ENCODE data around the gene OR6T1.

OR6T1 gene

GRCh38 chr11:123945132-123945531, 1.5 kb upstream of the OR6T1 start:
- no peak overlapping the region for H3K4me2 ChIP-seq (ENCODE audit: low read depth, low read length)
- no peaks in the 10 kb centered on the region for H4K20me1 ChIP-seq (ENCODE audit: insufficient read depth, low read length)
- H3K4me1 ChIP-seq (ENCODE audit: low read length): no peaks in the 10 kb centered on the region
- no peak overlapping the region for H3K9ac ChIP-seq (ENCODE audit: low read length)
- H3F3A ChIP-seq (ENCODE audit: insufficient read depth, low read length): no peaks in the 10 kb centered on the region
- no peak overlapping the region for H3K27ac ChIP-seq (ENCODE audit: low read length)
- no peaks in the 10 kb centered on the region for H3K9me3 ChIP-seq (replicated peaks; ENCODE audit: insufficient read depth, low read length)
- DNase-seq: no peak
- no peak overlapping the region for H2AFZ ChIP-seq (ENCODE audit: low read length)
- no peaks in the 10 kb centered on the region for H3K27me3 ChIP-seq (replicated peaks; ENCODE audit: insufficient read depth, low read length)
- no peak overlapping the region for H3K4me3 ChIP-seq (ENCODE audit: low read length)
- H3K9me2 ChIP-seq (replicated peaks; ENCODE audit: insufficient read depth, low read length): no peaks in the 10 kb centered on the region
- no peak for TF ChIP-seq EZH2 (optimal IDR thresholded peaks at IDR 0.05; ENCODE audit: low read depth, low read length)
- no peak for TF ChIP-seq CTCF (IDR thresholded peaks at IDR 0.05; ENCODE audit: low read length)
- no peak for TF ChIP-seq EZH2phosphoT487 (IDR thresholded peaks at IDR 0.05; ENCODE audit: low read length)
- H3K79me2 ChIP-seq (ENCODE audit: low read length): no peaks in the 10 kb centered on the region
- H3K36me3 ChIP-seq (replicated peaks; ENCODE audit: insufficient read depth, low read length): no peaks in the 10 kb centered on the region

- Histone ChIP-seq H3K79me2 (ENCODE audit: low read length) (no peaks in the 10 kb centered on the region), H3K9me2 (replicated peaks; ENCODE audit: insufficient read depth, low read length) (no peaks in the 10 kb centered on the region), H3K9me3 (replicated peaks; ENCODE audit: insufficient read depth, low read length) (no peaks in the 10 kb centered on the region), H3K27me3 (replicated peaks; ENCODE audit: insufficient read depth, low read length) (no peaks in the 10 kb centered on the region), H2AFZ (ENCODE audit: low read length) (no peak overlapping the region), H3K36me3 (replicated peaks; ENCODE audit: insufficient read depth, low read length) (no peaks in the 10 kb centered on the region), H3K27ac (ENCODE audit: low read length) (no peak overlapping the region), H3F3A (ENCODE audit: insufficient read depth, low read length) (no peaks in the 10 kb centered on the region), H3K4me2 (ENCODE audit: low read depth, low read length) (no peak overlapping the region), H4K20me1 (ENCODE audit: insufficient read depth, low read length) (no peaks in the 10 kb centered on the region), H3K4me1 (ENCODE audit: low read length) (no peaks in the 10 kb centered on the region), H3K9ac (ENCODE audit: low read length) (no peak overlapping the region), H3K4me3 (ENCODE audit: low read length) (no peak overlapping the region)
- no peak for DNase-seq
- no peak for TF ChIP-seq EZH2phosphoT487 (IDR thresholded peaks at IDR 0.05; ENCODE audit: low read length)
- no peak for TF ChIP-seq EZH2 (optimal IDR thresholded peaks at IDR 0.05; ENCODE audit: low read depth, low read length)
- no peak for TF ChIP-seq CTCF (IDR thresholded peaks at IDR 0.05; ENCODE audit: low read length)
These were observed 1.2 kb downstream of the OR6T1 start for GRCh38 chr11:123942413-123942812.

GRCh38 chr11:123939317-123939716, 4.3 kb downstream of the OR6T1 start, which contains the start of gene OR4D5:
Gene OR4D5, plus strand, starts transcription at chr11:123939617. Its CDS starts 0 bp downstream, at chr11:123939617.
- H3K79me2 ChIP-seq (ENCODE audit: low read length): no peaks in the 10 kb centered on the region
- H3K27me3 ChIP-seq (replicated peaks; ENCODE audit: insufficient read depth, low read length): no peaks in the 10 kb centered on the region
- no peak within 1 kb of the TSS for H3K27ac ChIP-seq (ENCODE audit: low read length)
- no peak within 1 kb of the TSS for H3K4me2 ChIP-seq (ENCODE audit: low read depth, low read length)
- H3K9me3 ChIP-seq (replicated peaks; ENCODE audit: insufficient read depth, low read length): no peaks in the 10 kb centered on the region
- H3K4me3 ChIP-seq (ENCODE audit: low read length): no peak within 1 kb of the TSS
- H4K20me1 ChIP-seq (ENCODE audit: insufficient read depth, low read length): no peaks in the 10 kb centered on the region
- no peaks in the 10 kb centered on the region for H3K36me3 ChIP-seq (replicated peaks; ENCODE audit: insufficient read depth, low read length)
- no peaks in the 10 kb centered on the region for H3F3A ChIP-seq (ENCODE audit: insufficient read depth, low read length)
- H2AFZ ChIP-seq (ENCODE audit: low read length): no peak within 1 kb of the TSS
- no peaks in the 10 kb centered on the region for H3K4me1 ChIP-seq (ENCODE audit: low read length)
- DNase-seq: no peak
- TF ChIP-seq EZH2 (optimal IDR thresholded peaks at IDR 0.05; ENCODE audit: low read depth, low read length) (no peak), CTCF (IDR thresholded peaks at IDR 0.05; ENCODE audit: low read length) (no peak), EZH2phosphoT487 (IDR thresholded peaks at IDR 0.05; ENCODE audit: low read length) (no peak)
- no peak within 1 kb of the TSS for H3K9ac ChIP-seq (ENCODE audit: low read length)
- no peaks in the 10 kb centered on the region for H3K9me2 ChIP-seq (replicated peaks; ENCODE audit: insufficient read depth, low read length)
